ENCODE measurements around the gene EXOSC2.

DNA sequence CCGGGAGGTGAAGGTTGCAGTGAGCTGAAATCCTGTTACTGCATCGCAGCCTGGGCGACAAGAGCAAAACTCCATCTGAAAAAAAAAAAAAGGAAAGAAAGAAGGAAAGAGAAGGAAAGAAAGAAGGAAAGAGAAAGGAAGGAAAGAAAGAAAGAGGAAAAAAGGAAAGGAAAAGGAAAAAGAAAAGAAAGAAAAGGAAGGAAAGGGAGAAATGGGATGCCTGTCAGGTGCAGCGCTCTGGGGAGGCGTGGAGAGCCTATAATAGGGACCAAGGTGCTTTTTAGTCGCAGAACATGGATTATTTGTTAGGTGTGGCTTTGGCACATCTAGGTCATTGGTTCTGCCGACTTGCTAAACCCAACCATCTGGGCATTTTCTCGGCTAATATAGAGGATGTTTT, 17.9 kb downstream of the EXOSC2 start:
- TF ChIP-seq POLR2AphosphoS5 (IDR thresholded peaks at IDR 0.05; ENCODE audit: low read depth, low read length) (no peak), POLR2A (IDR thresholded peaks at IDR 0.05; ENCODE audit: low read depth, low read length) (no peak)

All from GM12892 (cell line).